Activated T-helper 17 cell treated with anti-CD3 and anti-CD28 coated beads, Interleukin-2, amount 50 U/mL, for 72 hours (primary cell): ENCODE results near the gene UBXN7. TPM values are rescaled to one million over a fixed set of nuclear protein-coding genes. Genes with fewer than 3 reads are reported as not detected.
"Not testable (repeated sequence)": the region's sequence is repeated elsewhere in the genome, so short reads cannot be mapped to it uniquely, and the experiment has no call there.

Experiments used
- ATAC-seq: fragments of 150-1000 bp; cut with Tn5 transposase; replicated peaks from 2 replicates; pipeline ENCODE4 v1.10.0; 2021; ENCODE audit warnings: mild to moderate bottlenecking, moderate library complexity
- H3K27ac Mint-ChIP-seq: one replicate; pipeline ENCODE4 v1.8.0; 2022; ENCODE audit warnings: mixed read lengths
- H3K27me3 Mint-ChIP-seq: one replicate; pipeline ENCODE4 v1.8.0; 2022; ENCODE audit warnings: mixed read lengths
- H3K36me3 Mint-ChIP-seq: one replicate; pipeline ENCODE4 v1.8.0; 2022; ENCODE audit warnings: low read depth, mild to moderate bottlenecking, mixed read lengths
- H3K4me1 Mint-ChIP-seq: one replicate; pipeline ENCODE4 v1.8.0; 2022; ENCODE audit warnings: mixed read lengths
- H3K4me3 Mint-ChIP-seq: one replicate; pipeline ENCODE4 v1.8.0; 2022; ENCODE audit warnings: mild to moderate bottlenecking, mixed read lengths
- H3K9me3 Mint-ChIP-seq: one replicate; pipeline ENCODE4 v1.8.0; 2022; ENCODE audit warnings: mixed read lengths
- total RNA-seq, 2 donors: library from RNA; stranded (reverse); gene quantifications; one replicate each; pipeline ENCODE4 v1.2.3, GENCODE V29; 2022

Gene UBXN7
- total RNA-seq, 2 donors from 2014 or later, result 49.1 to 99.2 TPM

DNA sequence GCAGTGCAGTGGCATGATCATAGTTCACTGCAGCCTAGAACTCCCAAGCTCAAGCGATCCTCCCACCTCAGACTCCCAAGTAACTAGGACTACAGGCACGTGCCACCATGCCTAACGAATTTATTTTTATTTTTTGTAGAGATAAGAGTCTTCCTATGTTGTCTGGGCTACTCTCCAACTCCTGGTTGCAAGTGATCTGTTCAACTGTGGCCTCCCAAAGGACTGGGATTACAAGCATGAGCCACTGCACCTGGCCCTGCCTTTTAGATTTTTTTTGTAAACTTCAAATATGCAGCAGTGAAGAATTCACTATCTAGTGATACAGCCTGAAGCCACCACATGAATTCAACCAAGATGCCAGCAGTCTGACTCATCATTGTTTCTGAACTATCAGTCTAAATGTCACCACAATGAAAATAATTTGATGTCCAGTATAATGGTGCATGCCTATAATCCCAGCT, 32.7 kb downstream of the UBXN7 start:
- peaks cover 91% of the 10 kb centered on the region for H3K36me3 Mint-ChIP-seq
- H3K27ac Mint-ChIP-seq, result no peak overlapping the region
- H3K27me3 Mint-ChIP-seq, result no peaks in the 10 kb centered on the region
- no peak for ATAC-seq
- H3K9me3 Mint-ChIP-seq, result no peaks in the 10 kb centered on the region
- H3K4me1 Mint-ChIP-seq, result no peaks in the 10 kb centered on the region
- H3K4me3 Mint-ChIP-seq, result no peak overlapping the region

DNA sequence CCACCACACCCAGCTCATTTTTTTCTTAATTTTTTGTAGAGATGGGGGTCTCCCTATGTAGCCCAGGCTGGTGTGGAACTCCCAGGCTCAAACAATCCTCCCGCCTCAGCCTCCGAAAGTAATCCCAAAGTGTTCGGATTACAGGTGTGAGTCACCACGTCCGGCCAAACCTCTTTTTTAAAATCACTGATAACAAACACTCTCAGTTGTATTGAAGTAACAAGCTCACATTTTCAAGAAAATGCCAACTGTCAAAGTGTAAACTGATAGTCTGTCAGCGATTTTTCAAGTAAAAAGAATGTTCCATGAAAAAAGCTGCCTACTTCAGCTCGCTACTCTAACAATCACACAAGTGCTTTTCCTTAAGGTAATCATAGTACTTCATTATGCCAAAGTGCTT, 33.4 kb downstream of the UBXN7 start:
- ATAC-seq, result no peak
- H3K36me3 Mint-ChIP-seq, result peaks cover 91% of the 10 kb centered on the region
- no peak overlapping the region for H3K27ac Mint-ChIP-seq
- no peaks in the 10 kb centered on the region for H3K4me1 Mint-ChIP-seq
- H3K4me3 Mint-ChIP-seq, result no peak overlapping the region
- H3K27me3 Mint-ChIP-seq, result no peaks in the 10 kb centered on the region
- H3K9me3 Mint-ChIP-seq, result no peaks in the 10 kb centered on the region

DNA sequence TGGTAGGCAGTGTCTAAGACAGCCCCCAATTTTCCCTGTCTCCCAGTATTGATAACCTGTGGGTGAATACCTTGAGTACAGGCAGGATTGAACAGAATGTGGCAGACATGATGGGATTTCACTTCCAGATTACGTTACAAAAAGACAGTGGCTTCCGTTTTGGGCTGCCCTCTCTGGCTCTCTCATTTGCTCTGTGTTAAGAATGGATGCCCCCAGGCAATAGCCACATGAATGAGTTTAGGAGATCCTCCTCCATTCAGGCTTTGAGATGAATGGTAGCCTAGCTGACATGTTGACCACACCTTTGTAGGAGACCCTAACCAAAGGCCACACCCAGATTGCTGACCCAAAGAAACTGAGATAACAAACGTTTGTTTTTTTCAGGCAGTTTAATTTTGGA, 34.3 kb downstream of the UBXN7 start:
- H3K27ac Mint-ChIP-seq, result no peak overlapping the region
- no peaks in the 10 kb centered on the region for H3K9me3 Mint-ChIP-seq
- H3K27me3 Mint-ChIP-seq, result no peaks in the 10 kb centered on the region
- no peak overlapping the region for H3K4me3 Mint-ChIP-seq
- ATAC-seq, result no peak
- no peaks in the 10 kb centered on the region for H3K4me1 Mint-ChIP-seq
- H3K36me3 Mint-ChIP-seq, result peaks cover 91% of the 10 kb centered on the region

- no peaks in the 10 kb centered on the region for H3K9me3 Mint-ChIP-seq
- H3K36me3 Mint-ChIP-seq, result peaks cover 96% of the 10 kb centered on the region
- H3K27me3 Mint-ChIP-seq, result no peaks in the 10 kb centered on the region
- H3K4me3 Mint-ChIP-seq, result no peak overlapping the region
- H3K27ac Mint-ChIP-seq, result no peak overlapping the region
- no peak for ATAC-seq
- peaks cover 7% of the 10 kb centered on the region for H3K4me1 Mint-ChIP-seq
These were observed 42.1 kb downstream of the UBXN7 start for GRCh38 chr3:196390116-196390515.

DNA sequence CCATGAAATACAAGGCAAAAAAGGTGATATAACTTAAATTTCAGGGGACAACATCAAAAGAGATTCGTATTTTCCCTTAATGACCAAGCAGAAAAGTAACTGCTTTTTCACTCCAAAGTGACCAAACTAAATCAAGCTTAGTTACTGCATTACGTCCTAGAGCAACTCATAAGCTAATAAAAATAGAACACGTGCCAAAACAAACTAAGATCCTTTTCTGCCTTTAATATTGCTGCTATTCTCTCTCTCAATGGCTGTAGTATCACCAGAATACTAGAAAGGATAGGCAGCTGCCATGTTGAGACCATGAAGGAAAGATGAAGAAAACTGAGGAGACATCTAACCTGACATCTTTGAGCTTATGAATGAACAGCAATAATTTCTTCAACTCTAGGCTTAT, 43.3 kb downstream of the UBXN7 start:
- Mint-ChIP-seq H3K27ac (no peak overlapping the region), H3K27me3 (no peaks in the 10 kb centered on the region), H3K4me3 (no peak overlapping the region), H3K9me3 (no peaks in the 10 kb centered on the region), H3K36me3 (peaks cover 96% of the 10 kb centered on the region), H3K4me1 (peaks cover 7% of the 10 kb centered on the region)
- no peak for ATAC-seq

DNA sequence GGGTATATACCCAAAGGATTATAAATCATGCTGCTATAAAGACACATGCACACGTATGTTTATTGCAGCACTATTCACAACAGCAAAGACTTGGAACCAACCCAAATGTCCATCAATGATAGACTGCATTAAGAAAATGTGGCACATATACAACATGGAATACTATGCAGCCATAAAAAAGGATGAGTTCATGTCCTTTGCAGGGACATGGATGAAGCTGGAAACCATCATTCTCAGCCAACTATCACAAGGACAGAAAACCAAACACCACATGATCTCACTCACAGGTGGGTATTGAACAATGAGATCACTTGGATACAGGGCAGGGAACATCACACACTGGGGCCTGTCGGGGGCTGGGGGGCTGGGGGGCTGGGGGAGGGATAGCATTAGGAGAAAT, 44.3 kb downstream of the UBXN7 start:
- not testable (repeated sequence) for ATAC-seq, H3K27me3 Mint-ChIP-seq, H3K4me3 Mint-ChIP-seq, H3K9me3 Mint-ChIP-seq, H3K27ac Mint-ChIP-seq
- Mint-ChIP-seq H3K36me3 (peaks cover 94% of the 10 kb centered on the region), H3K4me1 (peaks cover 16% of the 10 kb centered on the region)

GRCh38 chr3:196386797-196387196, 45.4 kb downstream of the UBXN7 start:
- not testable (repeated sequence) for H3K9me3 Mint-ChIP-seq, ATAC-seq, H3K4me3 Mint-ChIP-seq, H3K27ac Mint-ChIP-seq, H3K27me3 Mint-ChIP-seq
- peaks cover 17% of the 10 kb centered on the region for H3K4me1 Mint-ChIP-seq
- peaks cover 93% of the 10 kb centered on the region for H3K36me3 Mint-ChIP-seq

GRCh38 chr3:196386034-196386433, 46.2 kb downstream of the UBXN7 start:
- not testable (repeated sequence) for ATAC-seq, H3K9me3 Mint-ChIP-seq, H3K27me3 Mint-ChIP-seq, H3K27ac Mint-ChIP-seq, H3K4me3 Mint-ChIP-seq
- Mint-ChIP-seq H3K36me3 (peaks cover 93% of the 10 kb centered on the region), H3K4me1 (peaks cover 23% of the 10 kb centered on the region)

DNA sequence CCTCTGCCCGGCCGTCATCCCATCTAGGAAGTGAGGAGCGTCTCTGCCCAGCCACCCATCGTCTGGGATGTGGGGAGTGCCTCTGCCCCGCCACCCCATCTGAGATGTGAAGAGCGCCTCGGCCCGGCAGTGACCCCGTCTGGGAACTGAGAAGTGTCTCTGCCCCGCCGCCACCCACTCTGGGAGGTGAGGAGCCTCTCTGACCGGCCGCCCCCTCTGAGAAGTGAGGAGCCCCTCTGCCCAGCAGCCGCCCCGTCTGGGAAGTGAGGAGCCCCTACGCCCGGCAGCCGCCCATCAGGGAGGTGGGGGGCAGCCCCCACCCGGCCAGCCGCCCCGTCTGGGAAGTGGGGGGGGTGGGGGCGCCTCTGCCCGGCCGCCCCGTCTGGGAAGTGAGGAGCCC, 46.8 kb downstream of the UBXN7 start:
- H3K4me1 Mint-ChIP-seq, result peaks cover 23% of the 10 kb centered on the region
- not testable (repeated sequence) for ATAC-seq, H3K9me3 Mint-ChIP-seq, H3K27ac Mint-ChIP-seq, H3K27me3 Mint-ChIP-seq, H3K4me3 Mint-ChIP-seq
- H3K36me3 Mint-ChIP-seq, result peaks cover 92% of the 10 kb centered on the region

GRCh38 chr3:196378146-196378841, 53.9 kb downstream of the UBXN7 start:
- H3K9me3 Mint-ChIP-seq, result no peaks in the 10 kb centered on the region
- H3K4me3 Mint-ChIP-seq, result no peak overlapping the region
- H3K27ac Mint-ChIP-seq, result peak overlapping the region; percentile 39
- peaks cover 61% of the 10 kb centered on the region for H3K36me3 Mint-ChIP-seq
- peak; percentile 19 for ATAC-seq
- H3K27me3 Mint-ChIP-seq, result no peaks in the 10 kb centered on the region
- peaks cover 30% of the 10 kb centered on the region for H3K4me1 Mint-ChIP-seq

GRCh38 chr3:196377321-196377720, 54.9 kb downstream of the UBXN7 start:
- Mint-ChIP-seq H3K4me3 (no peak overlapping the region), H3K9me3 (no peaks in the 10 kb centered on the region), H3K36me3 (peaks cover 62% of the 10 kb centered on the region), H3K27ac (peak overlapping the region; percentile 39), H3K27me3 (no peaks in the 10 kb centered on the region), H3K4me1 (peaks cover 27% of the 10 kb centered on the region)
- ATAC-seq, result no peak

GRCh38 chr3:196365736-196366135, 66.5 kb downstream of the UBXN7 start:
- H3K9me3 Mint-ChIP-seq, result no peaks in the 10 kb centered on the region
- peaks cover 4% of the 10 kb centered on the region for H3K4me1 Mint-ChIP-seq
- ATAC-seq, result no peak
- no peak overlapping the region for H3K27ac Mint-ChIP-seq
- H3K4me3 Mint-ChIP-seq, result no peak overlapping the region
- peaks cover 94% of the 10 kb centered on the region for H3K36me3 Mint-ChIP-seq
- H3K27me3 Mint-ChIP-seq, result no peaks in the 10 kb centered on the region

- Mint-ChIP-seq H3K27me3 (no peaks in the 10 kb centered on the region), H3K9me3 (no peaks in the 10 kb centered on the region), H3K4me1 (peaks cover 20% of the 10 kb centered on the region), H3K36me3 (peaks cover 95% of the 10 kb centered on the region), H3K27ac (no peak overlapping the region), H3K4me3 (no peak overlapping the region)
- no peak for ATAC-seq
These were observed 71.6 kb downstream of the UBXN7 start for GRCh38 chr3:196360586-196360985.

DNA sequence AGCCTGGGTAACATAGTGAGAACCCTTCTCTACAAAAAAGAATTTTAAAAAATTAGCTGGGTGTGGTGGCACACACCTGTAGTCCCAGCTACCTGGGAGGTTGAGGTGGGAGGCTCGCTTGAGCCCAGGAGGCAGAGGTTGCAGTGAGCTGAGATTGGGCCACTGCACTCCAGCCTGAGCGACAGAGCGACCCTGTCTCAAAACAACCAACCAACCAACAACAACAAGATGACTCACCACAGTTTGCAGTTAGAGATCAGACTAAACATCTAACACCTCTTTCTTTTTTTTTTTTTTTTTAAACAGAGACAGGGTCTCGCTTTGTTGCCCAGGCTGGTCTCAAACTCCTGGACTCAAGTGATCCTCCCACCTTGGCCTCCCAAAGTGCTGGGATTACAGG, 73.7 kb downstream of the UBXN7 start:
- Mint-ChIP-seq H3K36me3 (peaks cover 97% of the 10 kb centered on the region), H3K4me1 (peaks cover 20% of the 10 kb centered on the region), H3K27ac (peak overlapping the region; percentile 66)
- H3K4me3 Mint-ChIP-seq, ATAC-seq, H3K9me3 Mint-ChIP-seq, H3K27me3 Mint-ChIP-seq: not testable (repeated sequence)

DNA sequence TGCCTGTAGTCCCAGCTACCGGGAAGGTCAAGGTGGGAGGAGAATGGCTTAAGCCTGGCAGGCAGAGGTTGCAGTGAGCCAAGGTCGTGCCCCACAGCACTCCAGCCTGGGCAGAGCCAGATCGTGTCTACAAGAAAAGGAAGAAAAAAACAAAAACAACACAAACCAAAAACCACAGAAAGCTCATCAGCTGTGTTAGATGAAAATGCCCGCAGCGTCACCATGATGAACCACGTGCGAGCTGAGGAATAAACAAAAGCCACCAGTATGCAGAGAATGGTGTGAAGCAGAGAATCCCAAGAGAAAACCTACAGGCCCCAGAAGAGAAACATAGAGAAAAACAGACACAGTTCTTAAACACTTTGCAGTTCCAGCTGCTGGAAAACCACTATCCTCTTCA, 74.3 kb downstream of the UBXN7 start:
- no peak overlapping the region for H3K4me3 Mint-ChIP-seq
- peaks cover 99% of the 10 kb centered on the region for H3K36me3 Mint-ChIP-seq
- ATAC-seq, result peak; percentile 28
- no peaks in the 10 kb centered on the region for H3K9me3 Mint-ChIP-seq
- H3K4me1 Mint-ChIP-seq, result peaks cover 20% of the 10 kb centered on the region
- H3K27ac Mint-ChIP-seq, result peak overlapping the region; percentile 4
- no peaks in the 10 kb centered on the region for H3K27me3 Mint-ChIP-seq

- no peak overlapping the region for H3K4me3 Mint-ChIP-seq
- no peaks in the 10 kb centered on the region for H3K27me3 Mint-ChIP-seq
- no peaks in the 10 kb centered on the region for H3K9me3 Mint-ChIP-seq
- no peak overlapping the region for H3K27ac Mint-ChIP-seq
- peaks cover 100% of the 10 kb centered on the region for H3K36me3 Mint-ChIP-seq
- peaks cover 20% of the 10 kb centered on the region for H3K4me1 Mint-ChIP-seq
- ATAC-seq, result no peak
These were observed 75.7 kb downstream of the UBXN7 start for GRCh38 chr3:196356556-196356955.
